ENCODE data around the gene MAGI1.

- TF ChIP-seq CTCF (IDR thresholded peaks at IDR 0.05) (no peak), POLR2A (IDR thresholded peaks at IDR 0.05) (no peak)
Measured at GRCh38 chr3:65500398-65501306, 538.1 kb downstream of the MAGI1 start.
